Thyroid gland (tissue), 4 donors: ENCODE data around the gene FDXACB1.

Experiments used
- CTCF ChIP-seq, 6 experiments: fragments of 200-600 bp in 3 of 6; fragments of 450-650 bp in 3 of 6; sonication (generic) in 3 of 6; IDR thresholded peaks; one replicate each; pipeline ENCODE4 v1.5.1; 2016 to 2019; ENCODE audit warnings: antibody characterized with exemption in 6 of 6, mild to moderate bottlenecking in 2 of 6, inconsistent platforms in 1 of 6, moderate library complexity in 1 of 6
- POLR2A ChIP-seq, 2 donors: fragments of 450-650 bp; IDR thresholded peaks; one replicate each; pipeline ENCODE4 v1.6.1; 2017; ENCODE audit warnings: antibody characterized with exemption in 2 of 2, mild to moderate bottlenecking in 2 of 2, moderate library complexity in 1 of 2

DNA sequence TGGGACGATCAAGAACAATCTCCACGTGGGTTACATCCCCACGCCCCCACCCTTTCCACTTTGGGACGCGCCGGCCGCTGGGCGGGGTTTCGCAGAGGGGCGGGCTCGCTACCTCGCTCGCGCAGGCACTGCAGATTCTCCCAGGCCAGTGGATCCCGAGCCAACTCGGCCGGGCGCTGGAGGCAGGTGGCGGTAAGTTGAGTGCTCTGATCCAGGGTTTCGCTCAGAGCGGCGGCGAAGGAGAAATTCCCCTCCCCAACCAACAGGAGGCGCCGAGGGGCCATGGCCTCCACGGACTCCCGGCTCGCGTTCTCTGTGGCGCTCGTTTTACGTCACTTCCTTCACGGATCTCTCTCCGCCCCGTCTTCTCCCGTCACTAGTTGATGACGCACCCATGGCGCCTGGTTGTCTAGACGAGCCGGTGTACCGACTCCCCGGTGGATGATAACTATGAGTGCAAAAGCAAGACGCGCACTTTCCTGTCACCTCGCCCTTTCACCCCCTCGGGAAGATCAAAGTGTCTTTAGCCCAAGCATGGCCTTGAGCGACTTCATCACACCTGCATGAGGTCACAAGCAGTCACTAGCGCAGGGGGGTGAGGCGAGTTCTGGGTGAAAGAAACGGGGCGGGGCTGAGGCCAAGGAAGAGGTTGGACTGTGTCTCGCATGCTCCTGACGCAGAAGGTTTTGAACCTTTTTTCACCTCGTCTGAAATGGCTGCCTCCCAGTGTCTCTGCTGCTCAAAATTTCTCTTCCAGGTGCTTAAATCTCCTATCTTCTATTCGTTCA lies at the start of gene FDXACB1, which contains the start of gene CFAP68:
- TF ChIP-seq POLR2A (IDR thresholded peaks at IDR 0.05) (peak in 1 of 2 donors; percentile 87), CTCF (IDR thresholded peaks at IDR 0.05) (peak; percentile 92 to 100 (median 98))
